ENCODE results near the gene LSM3. TPM values are rescaled to one million over a fixed set of nuclear protein-coding genes. Genes with fewer than 3 reads are reported as not detected.

The LSM3 gene
- total RNA-seq, 1 experiment from 2014 or later = 17.4 TPM

- Histone ChIP-seq H3K4me1 (ENCODE audit: control insufficient read depth in 1 of 2, insufficient read depth in 2 of 2, low read length in 2 of 2) (peaks cover 6 to 14% of the 10 kb centered on the region in 2 experiments; a peak in 3 of 4 replicates), H4K20me1 (ENCODE audit: insufficient read depth) (no peaks in the 10 kb centered on the region), H3K79me2 (ENCODE audit: insufficient read depth, low read length) (peaks cover 8% of the 10 kb centered on the region), H3K9me2 (ENCODE audit: insufficient read depth) (no peaks in the 10 kb centered on the region), H3K9me3 (ENCODE audit: control insufficient read depth in 1 of 2, insufficient read depth in 1 of 2, low read depth in 1 of 2, low read length in 2 of 2) (no peaks in the 10 kb centered on the region), H3K9ac (ENCODE audit: low read length) (no peak overlapping the region), H3K36me3 (ENCODE audit: control insufficient read depth in 1 of 2, insufficient read depth in 2 of 2, low read length in 2 of 2) (peaks cover 22 to 48% of the 10 kb centered on the region in 2 experiments; a peak in 3 of 4 replicates), H2AFZ (ENCODE audit: low read depth, low read length, poor library complexity, severe bottlenecking) (no peak overlapping the region), H3K27ac (ENCODE audit: low read depth, low read length) (no peak overlapping the region), H3K4me2 (ENCODE audit: low read length) (no peak overlapping the region), H3K4me3 (replicated peaks in 1 of 2; ENCODE audit: low read depth in 1 of 2, low read length in 2 of 2) (no peak overlapping the region), H3K27me3 (ENCODE audit: insufficient read depth, low read length) (no peaks in the 10 kb centered on the region)
- no TSS peak for BruUV-seq (replicated peaks)
- ATAC-seq = no peak
- POLR2A ChIA-PET = interaction anchor here (2.3 kb wide), 1 partner anchor 9 kb away, joined by 8 read pairs; the partner anchor contains the start of genes CHCHD4 and TMEM43
- no peak for TF ChIP-seq ZFX (IDR thresholded peaks at IDR 0.05)
- TF ChIP-seq CBX3 (IDR thresholded peaks at IDR 0.05; ENCODE audit: low read depth) = no peak
- no peak for TF ChIP-seq TCF7L2 (IDR thresholded peaks at IDR 0.05; ENCODE audit: borderline replicate concordance, extremely low read depth, insufficient read depth, insufficient read length)
- no peak for TF ChIP-seq EGR1 (IDR thresholded peaks at IDR 0.05; ENCODE audit: low read depth)
- no peak for TF ChIP-seq REST (IDR thresholded peaks at IDR 0.05; ENCODE audit: low read depth)
- no peak for TF ChIP-seq POLR2AphosphoS5 (IDR thresholded peaks at IDR 0.05; ENCODE audit: low read depth, low read length)
- no peak for TF ChIP-seq EZH2 (IDR thresholded peaks at IDR 0.05)
- no peak for TF ChIP-seq FOSL1 (IDR thresholded peaks at IDR 0.05; ENCODE audit: low read depth)
- intact Hi-C loops (cut with micrococcal nuclease) = no loop called here
- DNase-seq (ENCODE audit: low read depth, low spot score) = no peak
- CTCF ChIA-PET = no interaction called here
- RAD21 ChIA-PET (ENCODE audit: low non-redundant PET in 1 of 2, low total read pairs in 2 of 2, uncharacterized antibody in 2 of 2, unreplicated experiment in 2 of 2) = no interaction called here
Measured at GRCh38 chr3:14133876-14134275, 44.7 kb upstream of the LSM3 start.

Data from HCT116 (cell line).